ENCODE measurements around the gene DSC1.
"Not testable (repeated sequence)": the region's sequence is repeated elsewhere in the genome, so short reads cannot be mapped to it uniquely, and the experiment has no call there.

DSC1 gene

GRCh38 chr18:31192086-31192776, 29.6 kb upstream of the DSC1 start:
- ATAC-seq (replicated peaks) (no peak), DNase-seq (no peak)
- Mint-ChIP-seq H3K9me3 (peaks cover 0 to 3% of the 10 kb centered on the region in 2 donors), H3K4me3 (no peak overlapping the region), H3K27ac (no peak overlapping the region), H3K27me3 (no peaks in the 10 kb centered on the region), H3K4me1 (no peaks in the 10 kb centered on the region), H3K36me3 (no peaks in the 10 kb centered on the region)

- DNase-seq: no peak
- no peak overlapping the region for H3K27ac Mint-ChIP-seq
- no peaks in the 10 kb centered on the region for H3K4me1 Mint-ChIP-seq
- ATAC-seq (replicated peaks): no peak
- peaks cover 0 to 8% of the 10 kb centered on the region in 2 donors for H3K9me3 Mint-ChIP-seq
- no peaks in the 10 kb centered on the region for H3K27me3 Mint-ChIP-seq
- no peaks in the 10 kb centered on the region for H3K36me3 Mint-ChIP-seq
- H3K4me3 Mint-ChIP-seq: no peak overlapping the region
Measured at GRCh38 chr18:31190919-31191318, 28.3 kb upstream of the DSC1 start.

- Mint-ChIP-seq H3K36me3 (no peaks in the 10 kb centered on the region), H3K4me1 (no peaks in the 10 kb centered on the region), H3K27ac (no peak overlapping the region), H3K27me3 (no peaks in the 10 kb centered on the region), H3K4me3 (no peak overlapping the region), H3K9me3 (peaks cover 0 to 5% of the 10 kb centered on the region in 2 donors)
- DNase-seq (no peak), ATAC-seq (replicated peaks) (no peak)
Measured at GRCh38 chr18:31189757-31190156, 27.1 kb upstream of the DSC1 start.

- Mint-ChIP-seq H3K27me3 (no peaks in the 10 kb centered on the region), H3K4me3 (no peak overlapping the region), H3K36me3 (no peaks in the 10 kb centered on the region), H3K27ac (no peak overlapping the region), H3K4me1 (no peaks in the 10 kb centered on the region), H3K9me3 (peaks cover 2 to 5% of the 10 kb centered on the region in 2 donors)
- DNase-seq (no peak), ATAC-seq (replicated peaks) (no peak)
Measured at GRCh38 chr18:31185186-31185950, 22.7 kb upstream of the DSC1 start.

- no peak overlapping the region for H3K27ac Mint-ChIP-seq
- no peaks in the 10 kb centered on the region for H3K4me1 Mint-ChIP-seq
- no peaks in the 10 kb centered on the region for H3K27me3 Mint-ChIP-seq
- no peak for DNase-seq
- peaks cover 2 to 5% of the 10 kb centered on the region in 2 donors for H3K9me3 Mint-ChIP-seq
- no peak for ATAC-seq (replicated peaks)
- no peaks in the 10 kb centered on the region for H3K36me3 Mint-ChIP-seq
- no peak overlapping the region for H3K4me3 Mint-ChIP-seq
Measured at GRCh38 chr18:31183302-31183701, 20.6 kb upstream of the DSC1 start.

GRCh38 chr18:31177369-31177768, 14.7 kb upstream of the DSC1 start:
- not testable (repeated sequence) for H3K36me3 Mint-ChIP-seq; H3K4me1 Mint-ChIP-seq; ATAC-seq (replicated peaks); H3K27me3 Mint-ChIP-seq; H3K9me3 Mint-ChIP-seq; H3K4me3 Mint-ChIP-seq; DNase-seq; H3K27ac Mint-ChIP-seq

GRCh38 chr18:31176531-31176930, 13.9 kb upstream of the DSC1 start:
- Mint-ChIP-seq H3K27me3 (no peaks in the 10 kb centered on the region), H3K36me3 (no peaks in the 10 kb centered on the region), H3K4me1 (no peaks in the 10 kb centered on the region), H3K4me3 (no peak overlapping the region), H3K27ac (no peak overlapping the region), H3K9me3 (peaks cover 3 to 7% of the 10 kb centered on the region in 2 donors)
- DNase-seq: no peak
- no peak for ATAC-seq (replicated peaks)

- no peaks in the 10 kb centered on the region for H3K36me3 Mint-ChIP-seq
- H3K27me3 Mint-ChIP-seq: no peaks in the 10 kb centered on the region
- ATAC-seq (replicated peaks): no peak
- H3K27ac Mint-ChIP-seq: no peak overlapping the region
- no peak overlapping the region for H3K4me3 Mint-ChIP-seq
- DNase-seq: no peak
- no peaks in the 10 kb centered on the region for H3K4me1 Mint-ChIP-seq
- peaks cover 1 to 4% of the 10 kb centered on the region in 2 donors for H3K9me3 Mint-ChIP-seq
Measured at GRCh38 chr18:31171144-31171839, 8.6 kb upstream of the DSC1 start.

GRCh38 chr18:31170335-31170734, 7.7 kb upstream of the DSC1 start:
- ATAC-seq (replicated peaks): no peak
- H3K9me3 Mint-ChIP-seq: no peaks in the 10 kb centered on the region

GRCh38 chr18:31162419-31162793, 250 bp downstream of the DSC1 start:
- no peak for ATAC-seq (replicated peaks)
- no peaks in the 10 kb centered on the region for H3K36me3 Mint-ChIP-seq
- no peak for DNase-seq
- H3K9me3 Mint-ChIP-seq: peaks cover 0 to 3% of the 10 kb centered on the region in 2 donors
- H3K4me3 Mint-ChIP-seq: no peak overlapping the region
- H3K27ac Mint-ChIP-seq: no peak overlapping the region
- H3K4me1 Mint-ChIP-seq: no peaks in the 10 kb centered on the region
- H3K27me3 Mint-ChIP-seq: no peaks in the 10 kb centered on the region

More at GRCh38 chr18:31170335-31170734, 7.7 kb upstream of the DSC1 start:
- Mint-ChIP-seq H3K27me3 (no peaks in the 10 kb centered on the region), H3K4me1 (no peaks in the 10 kb centered on the region), H3K27ac (no peak overlapping the region), H3K36me3 (no peaks in the 10 kb centered on the region), H3K4me3 (no peak overlapping the region)
- DNase-seq: no peak

- Mint-ChIP-seq H3K27ac (no peak overlapping the region), H3K4me3 (no peak overlapping the region), H3K4me1 (no peaks in the 10 kb centered on the region), H3K36me3 (no peaks in the 10 kb centered on the region), H3K27me3 (no peaks in the 10 kb centered on the region), H3K9me3 (peaks cover 0 to 3% of the 10 kb centered on the region in 2 donors)
- ATAC-seq (replicated peaks) (no peak), DNase-seq (no peak)
Measured at GRCh38 chr18:31161757-31162418, 768 bp downstream of the DSC1 start.

- DNase-seq: no peak
Measured at GRCh38 chr18:31156821-31157763, 5.6 kb downstream of the DSC1 start.

GRCh38 chr18:31155498-31155897, 7.2 kb downstream of the DSC1 start:
- H3K9me3 Mint-ChIP-seq: no peaks in the 10 kb centered on the region
- H3K36me3 Mint-ChIP-seq: no peaks in the 10 kb centered on the region
- no peaks in the 10 kb centered on the region for H3K4me1 Mint-ChIP-seq
- H3K27me3 Mint-ChIP-seq: no peaks in the 10 kb centered on the region
- H3K27ac Mint-ChIP-seq: no peak overlapping the region
- H3K4me3 Mint-ChIP-seq: no peak overlapping the region
- DNase-seq: no peak
- ATAC-seq (replicated peaks): no peak

More at GRCh38 chr18:31156821-31157763, 5.6 kb downstream of the DSC1 start:
- H3K4me1 Mint-ChIP-seq: no peaks in the 10 kb centered on the region
- H3K4me3 Mint-ChIP-seq: no peak overlapping the region
- no peak overlapping the region for H3K27ac Mint-ChIP-seq
- no peaks in the 10 kb centered on the region for H3K27me3 Mint-ChIP-seq
- no peaks in the 10 kb centered on the region for H3K9me3 Mint-ChIP-seq
- H3K36me3 Mint-ChIP-seq: no peaks in the 10 kb centered on the region
- no peak for ATAC-seq (replicated peaks)
